MM.1S (cell line): ENCODE data around the gene TIMM17A.

Source experiments
- DNase-seq: peaks from one replicate; pipeline ENCODE4 v3.0.0-alpha.2; 2015
- H2AFZ ChIP-seq: fragments of 300-600 bp; sonication (generic); 2 replicates; pipeline ENCODE4 v1.6.0; 2016; ENCODE audit warnings: antibody characterized with exemption, low read length
- H3F3A ChIP-seq: fragments of 300-600 bp; sonication (generic); 2 replicates; pipeline ENCODE4 v1.6.1; 2016; ENCODE audit warnings: mild to moderate bottlenecking, antibody characterized with exemption, low read length, moderate library complexity, mixed read lengths; ENCODE audit not compliant: insufficient read depth
- H3K27ac ChIP-seq: fragments of 300-600 bp; sonication (generic); 2 replicates; pipeline ENCODE4 v1.5.1; 2016; ENCODE audit warnings: mild to moderate bottlenecking, low read length
- H3K27me3 ChIP-seq: fragments of 300-600 bp; sonication (generic); replicated peaks from 2 replicates; pipeline ENCODE4 v1.6.0; 2016; ENCODE audit warnings: low read length; ENCODE audit not compliant: insufficient read depth
- H3K36me3 ChIP-seq: fragments of 300-600 bp; sonication (generic); replicated peaks from 2 replicates; pipeline ENCODE4 v1.6.1; 2016; ENCODE audit warnings: mild to moderate bottlenecking, low read length, mixed read lengths; ENCODE audit not compliant: insufficient read depth
- H3K4me1 ChIP-seq: fragments of 300-600 bp; sonication (generic); 2 replicates; pipeline ENCODE4 v1.6.1; 2016; ENCODE audit warnings: low read length, mixed read lengths
- H3K4me2 ChIP-seq: fragments of 300-600 bp; sonication (generic); 2 replicates; pipeline ENCODE4 v1.6.0; 2016; ENCODE audit warnings: low read depth, low read length
- H3K4me3 ChIP-seq: fragments of 300-600 bp; sonication (generic); 2 replicates; pipeline ENCODE4 v1.5.1; 2016; ENCODE audit warnings: low read length, mixed read lengths
- H3K79me2 ChIP-seq: fragments of 300-600 bp; sonication (generic); 2 replicates; pipeline ENCODE4 v1.6.1; 2016; ENCODE audit warnings: mixed run types, low read length, mixed read lengths
- H3K9ac ChIP-seq: fragments of 300-600 bp; sonication (generic); 2 replicates; pipeline ENCODE4 v1.6.1; 2016; ENCODE audit warnings: low read length, mixed read lengths
- H3K9me2 ChIP-seq: fragments of 300-600 bp; sonication (generic); replicated peaks from 2 replicates; pipeline ENCODE4 v1.6.1; 2016; ENCODE audit warnings: mild to moderate bottlenecking, low read length, mixed read lengths; ENCODE audit not compliant: insufficient read depth
- H3K9me3 ChIP-seq: fragments of 300-600 bp; sonication (generic); replicated peaks from 2 replicates; pipeline ENCODE4 v1.6.1; 2016; ENCODE audit warnings: mild to moderate bottlenecking, low read length, mixed read lengths; ENCODE audit not compliant: insufficient read depth
- H4K20me1 ChIP-seq: fragments of 300-600 bp; sonication (generic); 2 replicates; pipeline ENCODE4 v1.6.1; 2016; ENCODE audit warnings: mild to moderate bottlenecking, low read length, moderate library complexity, mixed read lengths; ENCODE audit not compliant: insufficient read depth
- CTCF ChIP-seq: fragments of 300-600 bp; sonication (generic); IDR thresholded peaks from 2 replicates; pipeline ENCODE4 v1.5.1; 2016; ENCODE audit warnings: antibody characterized with exemption, low read length, mixed read lengths
- EZH2 ChIP-seq: fragments of 300-600 bp; sonication (generic); optimal IDR thresholded peaks from 2 replicates; pipeline ENCODE3; 2017; ENCODE audit warnings: low read depth, mild to moderate bottlenecking, antibody characterized with exemption, low read length, mixed read lengths
- EZH2phosphoT487 ChIP-seq: fragments of 300-600 bp; sonication (generic); IDR thresholded peaks from 2 replicates; pipeline ENCODE4 v1.6.1; 2018; ENCODE audit warnings: antibody characterized with exemption, low read length

Gene TIMM17A

GRCh38 chr1:201990427-201990826, 35.1 kb downstream of the TIMM17A start:
- H3F3A ChIP-seq, result no peaks in the 10 kb centered on the region
- no peak overlapping the region for H3K27ac ChIP-seq
- H3K9ac ChIP-seq, result no peak overlapping the region
- H3K9me3 ChIP-seq, result no peaks in the 10 kb centered on the region
- no peaks in the 10 kb centered on the region for H3K4me1 ChIP-seq
- H3K27me3 ChIP-seq, result no peaks in the 10 kb centered on the region
- H2AFZ ChIP-seq, result no peak overlapping the region
- no peaks in the 10 kb centered on the region for H4K20me1 ChIP-seq
- peaks cover 14% of the 10 kb centered on the region for H3K79me2 ChIP-seq
- no peaks in the 10 kb centered on the region for H3K36me3 ChIP-seq
- H3K4me3 ChIP-seq, result no peak overlapping the region
- H3K9me2 ChIP-seq, result no peaks in the 10 kb centered on the region
- TF ChIP-seq EZH2 (no peak), CTCF (no peak), EZH2phosphoT487 (no peak)
- H3K4me2 ChIP-seq, result no peak overlapping the region
- no peak for DNase-seq

- DNase-seq, result peak; percentile 61
- no peaks in the 10 kb centered on the region; the same call in 1 of the 2 replicates for H3K36me3 ChIP-seq
Measured at GRCh38 chr1:201999625-202000238, 44.4 kb downstream of the TIMM17A start.

GRCh38 chr1:202002507-202002906, 47.2 kb downstream of the TIMM17A start:
- no peaks in the 10 kb centered on the region for H3K9me2 ChIP-seq
- H3K4me2 ChIP-seq, result no peak overlapping the region
- no peaks in the 10 kb centered on the region for H3K79me2 ChIP-seq
- no peaks in the 10 kb centered on the region for H3K4me1 ChIP-seq
- H3F3A ChIP-seq, result no peaks in the 10 kb centered on the region
- TF ChIP-seq EZH2 (no peak), EZH2phosphoT487 (no peak), CTCF (no peak)
- no peak overlapping the region for H2AFZ ChIP-seq
- H3K9ac ChIP-seq, result no peak overlapping the region
- no peak overlapping the region for H3K4me3 ChIP-seq
- DNase-seq, result no peak
- H3K36me3 ChIP-seq, result peaks cover 3% of the 10 kb centered on the region; the same call in 1 of the 2 replicates
- H4K20me1 ChIP-seq, result no peaks in the 10 kb centered on the region
- no peaks in the 10 kb centered on the region for H3K27me3 ChIP-seq
- H3K9me3 ChIP-seq, result no peaks in the 10 kb centered on the region
- H3K27ac ChIP-seq, result no peak overlapping the region

More at GRCh38 chr1:201999625-202000238, 44.4 kb downstream of the TIMM17A start:
- Histone ChIP-seq H3K27me3 (no peaks in the 10 kb centered on the region), H3K79me2 (no peaks in the 10 kb centered on the region), H3F3A (no peaks in the 10 kb centered on the region), H3K9me2 (no peaks in the 10 kb centered on the region), H3K27ac (no peak overlapping the region), H4K20me1 (no peaks in the 10 kb centered on the region), H3K4me3 (no peak overlapping the region), H3K4me1 (no peaks in the 10 kb centered on the region), H3K4me2 (no peak overlapping the region), H3K9me3 (no peaks in the 10 kb centered on the region), H2AFZ (no peak overlapping the region), H3K9ac (no peak overlapping the region)
- TF ChIP-seq EZH2 (no peak), CTCF (peak; percentile 86)
